Measurements from ENCODE around the gene MUC4. TPM values are rescaled to one million over a fixed set of nuclear protein-coding genes. Genes with fewer than 3 reads are reported as not detected.

MUC4 gene
- total RNA-seq, 4 donors from 2014 or later, result not detected

- 82 to 87% methylated on average over 19 of the region's 19 CpGs for WGBS, 2 donors
- peaks cover 0 to 55% of the 10 kb centered on the region in 2 donors for H3K27me3 ChIP-seq
- no peak for DNase-seq (ENCODE audit: low spot score in 2 of 2)
These were observed 52.9 kb downstream of the MUC4 start for GRCh38 chr3:195758721-195759353.

GRCh38 chr3:195757827-195758226 is 53.9 kb downstream of the MUC4 start:
- Histone ChIP-seq H3K27me3 (peaks cover 0 to 45% of the 10 kb centered on the region in 2 donors), H3K36me3 (no peaks in the 10 kb centered on the region), H3K27ac (no peak overlapping the region), H3K4me1 (peaks cover 0 to 20% (median 0%) of the 10 kb centered on the region in 4 donors), H3K4me3 (no peak overlapping the region), H3K9me3 (no peaks in the 10 kb centered on the region)
- no peak for DNase-seq (ENCODE audit: low spot score in 2 of 2)
- TF ChIP-seq EP300 (IDR thresholded peaks at IDR 0.05) (no peak), CTCF (IDR thresholded peaks at IDR 0.05) (no peak), POLR2A (IDR thresholded peaks at IDR 0.05) (no peak)
- WGBS, 2 donors, result 44 to 54% methylated on average over 10 of the region's 10 CpGs

More at GRCh38 chr3:195758721-195759353, 52.9 kb downstream of the MUC4 start:
- H3K36me3 ChIP-seq, result no peaks in the 10 kb centered on the region
- H3K27ac ChIP-seq, result no peak overlapping the region
- TF ChIP-seq EP300 (IDR thresholded peaks at IDR 0.05) (no peak), CTCF (IDR thresholded peaks at IDR 0.05) (no peak), POLR2A (IDR thresholded peaks at IDR 0.05) (no peak)
- H3K9me3 ChIP-seq, result no peaks in the 10 kb centered on the region
- H3K4me3 ChIP-seq, result no peak overlapping the region
- H3K4me1 ChIP-seq, result peaks cover 0 to 20% (median 0%) of the 10 kb centered on the region in 4 donors

- 17 to 38% methylated on average over 5 to 8 of the region's 8 CpGs for WGBS, 2 donors
- H3K27me3 ChIP-seq, result peaks cover 0 to 44% of the 10 kb centered on the region in 2 donors
- no peak overlapping the region for H3K4me3 ChIP-seq
- H3K27ac ChIP-seq, result no peak overlapping the region
- H3K4me1 ChIP-seq, result peaks cover 0 to 20% (median 0%) of the 10 kb centered on the region in 4 donors
- TF ChIP-seq POLR2A (IDR thresholded peaks at IDR 0.05), result no peak
- no peak for TF ChIP-seq EP300 (IDR thresholded peaks at IDR 0.05)
- no peak for TF ChIP-seq CTCF (IDR thresholded peaks at IDR 0.05)
- H3K9me3 ChIP-seq, result no peaks in the 10 kb centered on the region
- no peak for DNase-seq (ENCODE audit: low spot score in 2 of 2)
- H3K36me3 ChIP-seq, result no peaks in the 10 kb centered on the region
These were observed 54.3 kb downstream of the MUC4 start for GRCh38 chr3:195757438-195757770.

DNA sequence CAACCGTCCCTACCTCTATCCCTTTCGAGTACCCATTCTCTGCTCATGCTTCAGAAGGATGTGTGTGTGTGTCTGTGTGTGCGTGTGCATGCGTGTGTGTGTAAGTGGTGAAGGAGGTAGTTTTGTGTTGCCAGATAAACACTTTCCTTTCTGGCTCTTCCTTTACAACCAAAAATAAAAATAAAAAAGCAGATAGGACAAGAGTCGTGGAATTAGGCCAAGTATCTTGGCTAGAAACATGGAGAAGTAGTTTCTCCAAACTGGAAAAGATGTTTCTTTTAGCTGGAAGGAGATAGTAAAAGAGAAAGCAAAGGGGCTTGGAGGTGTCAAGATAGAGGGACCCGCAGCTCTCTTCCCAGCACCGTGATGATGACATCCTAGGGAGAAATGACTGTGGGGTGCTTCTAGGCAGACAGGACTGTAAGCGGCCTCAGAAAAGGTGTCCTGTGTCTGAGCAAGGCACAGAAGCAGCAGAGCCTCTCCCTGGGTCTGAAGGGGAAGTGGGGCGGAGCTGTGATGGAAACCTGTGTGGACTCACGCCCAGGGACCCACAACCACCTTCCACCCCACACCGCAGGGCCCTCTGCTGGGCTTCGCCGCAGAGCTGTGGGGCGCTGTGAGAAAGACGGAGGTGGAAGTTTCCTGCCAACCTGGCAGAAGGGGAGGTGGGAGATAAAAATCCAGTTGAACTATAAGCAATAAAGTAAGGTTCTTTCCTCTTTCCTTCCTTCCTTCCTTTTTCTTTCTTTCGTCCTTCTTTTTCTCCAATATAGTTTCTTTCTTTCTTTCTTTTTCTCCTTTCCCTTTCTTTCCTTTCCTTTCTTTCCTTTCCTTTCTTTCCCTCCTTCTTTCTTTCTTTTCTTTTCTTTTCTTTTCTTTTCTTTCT is 55.7 kb downstream of the MUC4 start:
- H3K36me3 ChIP-seq, result no peaks in the 10 kb centered on the region
- H3K27ac ChIP-seq, result no peak overlapping the region
- H3K27me3 ChIP-seq, result peaks cover 0 to 32% of the 10 kb centered on the region in 2 donors
- no peaks in the 10 kb centered on the region for H3K9me3 ChIP-seq
- peaks cover 0 to 13% (median 0%) of the 10 kb centered on the region in 4 donors for H3K4me1 ChIP-seq
- no peak for DNase-seq (ENCODE audit: low spot score in 2 of 2)
- WGBS, 2 donors, result 67 to 74% methylated on average over 16 of the region's 16 CpGs
- TF ChIP-seq EP300 (IDR thresholded peaks at IDR 0.05) (no peak), CTCF (IDR thresholded peaks at IDR 0.05) (no peak), POLR2A (IDR thresholded peaks at IDR 0.05) (no peak)
- no peak overlapping the region for H3K4me3 ChIP-seq

- no peaks in the 10 kb centered on the region for H3K9me3 ChIP-seq
- H3K27ac ChIP-seq, result no peak overlapping the region
- no peaks in the 10 kb centered on the region for H3K36me3 ChIP-seq
- peaks cover 0 to 25% of the 10 kb centered on the region in 2 donors for H3K27me3 ChIP-seq
- no peak overlapping the region for H3K4me3 ChIP-seq
- TF ChIP-seq EP300 (IDR thresholded peaks at IDR 0.05) (no peak), CTCF (IDR thresholded peaks at IDR 0.05) (no peak), POLR2A (IDR thresholded peaks at IDR 0.05) (no peak)
- 82 to 83% methylated on average over 7 of the region's 7 CpGs for WGBS, 2 donors
- peaks cover 0 to 9% (median 0%) of the 10 kb centered on the region in 4 donors for H3K4me1 ChIP-seq
- DNase-seq (ENCODE audit: low spot score in 2 of 2), result no peak
These were observed 56.3 kb downstream of the MUC4 start for GRCh38 chr3:195755391-195755790.
